Suprapubic skin (tissue), 4 donors: ENCODE measurements around the gene NT5M.

Source experiments
- POLR2A ChIP-seq, 2 donors: fragments of 450-650 bp; IDR thresholded peaks; one replicate each; pipeline ENCODE4 v1.6.1; 2017; ENCODE audit warnings: antibody characterized with exemption in 2 of 2, mild to moderate bottlenecking in 2 of 2, moderate library complexity in 2 of 2
- POLR2AphosphoS5 ChIP-seq, 3 donors: sonication (generic); formaldehyde crosslinking; IDR thresholded peaks; one replicate each; pipeline ENCODE4 v1.6.1; 2017; ENCODE audit warnings: antibody characterized with exemption in 3 of 3
- TF ChIP-seq, protein P1 (sequence below), 2 donors: fragments of 200-600 bp in 1 of 2; fragments of 450-650 bp in 1 of 2; sonication (generic) in 1 of 2; IDR thresholded peaks; one replicate each; pipeline ENCODE4 v1.5.1; 2016 to 2019; ENCODE audit warnings: antibody characterized with exemption in 2 of 2, mild to moderate bottlenecking in 1 of 2, moderate library complexity in 1 of 2

DNA sequence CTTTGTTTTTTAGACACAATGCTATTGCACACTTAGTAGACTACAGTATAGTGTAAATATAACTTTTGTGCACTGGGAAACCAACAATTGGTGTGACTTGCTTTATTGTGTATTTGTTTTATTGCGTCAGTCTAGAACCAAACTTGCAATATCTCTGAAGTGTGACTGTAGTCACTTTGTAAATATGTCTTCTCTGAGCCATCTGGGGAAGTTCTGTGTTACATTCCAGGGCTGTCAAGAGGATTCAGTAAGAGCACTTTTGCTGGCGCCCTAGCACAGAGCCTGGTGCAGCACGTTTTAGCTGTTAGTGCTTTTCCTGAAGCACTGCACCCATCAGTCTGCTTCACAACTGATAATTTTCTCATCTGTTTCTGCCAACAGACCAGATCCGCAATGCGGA lies 73.2 kb downstream of the NT5M start:
- TF ChIP-seq POLR2A (IDR thresholded peaks at IDR 0.05) (no peak), POLR2AphosphoS5 (IDR thresholded peaks at IDR 0.05) (peak in 1 of 3 donors; percentile 18)
- TF ChIP-seq, protein P1, sequence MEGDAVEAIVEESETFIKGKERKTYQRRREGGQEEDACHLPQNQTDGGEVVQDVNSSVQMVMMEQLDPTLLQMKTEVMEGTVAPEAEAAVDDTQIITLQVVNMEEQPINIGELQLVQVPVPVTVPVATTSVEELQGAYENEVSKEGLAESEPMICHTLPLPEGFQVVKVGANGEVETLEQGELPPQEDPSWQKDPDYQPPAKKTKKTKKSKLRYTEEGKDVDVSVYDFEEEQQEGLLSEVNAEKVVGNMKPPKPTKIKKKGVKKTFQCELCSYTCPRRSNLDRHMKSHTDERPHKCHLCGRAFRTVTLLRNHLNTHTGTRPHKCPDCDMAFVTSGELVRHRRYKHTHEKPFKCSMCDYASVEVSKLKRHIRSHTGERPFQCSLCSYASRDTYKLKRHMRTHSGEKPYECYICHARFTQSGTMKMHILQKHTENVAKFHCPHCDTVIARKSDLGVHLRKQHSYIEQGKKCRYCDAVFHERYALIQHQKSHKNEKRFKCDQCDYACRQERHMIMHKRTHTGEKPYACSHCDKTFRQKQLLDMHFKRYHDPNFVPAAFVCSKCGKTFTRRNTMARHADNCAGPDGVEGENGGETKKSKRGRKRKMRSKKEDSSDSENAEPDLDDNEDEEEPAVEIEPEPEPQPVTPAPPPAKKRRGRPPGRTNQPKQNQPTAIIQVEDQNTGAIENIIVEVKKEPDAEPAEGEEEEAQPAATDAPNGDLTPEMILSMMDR (IDR thresholded peaks at IDR 0.05), result no peak
